ENCODE results near the gene TNFRSF1A.
"Not testable (repeated sequence)": the region's sequence is repeated elsewhere in the genome, so short reads cannot be mapped to it uniquely, and the experiment has no call there.

Gene TNFRSF1A

GRCh38 chr12:6355491-6356373 is 13.9 kb upstream of the TNFRSF1A start:
- no peak for DNase-seq

- DNase-seq = no peak
Observed at GRCh38 chr12:6354495-6355393, 12.9 kb upstream of the TNFRSF1A start.

GRCh38 chr12:6352193-6353173 is 10.6 kb upstream of the TNFRSF1A start:
- no peak for DNase-seq

- no peak for DNase-seq
Observed at GRCh38 chr12:6351622-6352021, 9.7 kb upstream of the TNFRSF1A start.

- no peak for DNase-seq
Observed at GRCh38 chr12:6347367-6348338, 5.8 kb upstream of the TNFRSF1A start.

GRCh38 chr12:6346942-6347341 is 5.1 kb upstream of the TNFRSF1A start:
- DNase-seq = no peak

GRCh38 chr12:6346235-6346832 is 4.5 kb upstream of the TNFRSF1A start:
- DNase-seq = no peak

- no peak for DNase-seq
Observed at GRCh38 chr12:6345319-6346091, 3.6 kb upstream of the TNFRSF1A start.

- DNase-seq = not testable (repeated sequence)
Observed at GRCh38 chr12:6344101-6344660, 2.3 kb upstream of the TNFRSF1A start.

GRCh38 chr12:6343518-6343917 is 1.6 kb upstream of the TNFRSF1A start:
- no peak for DNase-seq

- no peak for DNase-seq
Observed at GRCh38 chr12:6342140-6342889, 439 bp upstream of the TNFRSF1A start.

- DNase-seq = no peak
Observed at GRCh38 chr12:6340745-6341416, 995 bp downstream of the TNFRSF1A start.

- no peak for DNase-seq
Observed at GRCh38 chr12:6340032-6340638, 1.7 kb downstream of the TNFRSF1A start.

- DNase-seq = no peak
Observed at GRCh38 chr12:6338955-6339354, 2.9 kb downstream of the TNFRSF1A start.

- not testable (repeated sequence) for DNase-seq
Observed at GRCh38 chr12:6338536-6338935, 3.3 kb downstream of the TNFRSF1A start.

GRCh38 chr12:6337958-6338433 is 3.9 kb downstream of the TNFRSF1A start:
- no peak for DNase-seq
